Esophagus squamous epithelium (tissue), 4 donors: ENCODE data around the gene PHACTR1.

Experiments
- POLR2A ChIP-seq, 4 donors: fragments of 450-650 bp; IDR thresholded peaks; one replicate each; pipeline ENCODE4 v1.6.1; 2017; ENCODE audit warnings: antibody characterized with exemption in 4 of 4, mild to moderate bottlenecking in 4 of 4, moderate library complexity in 3 of 4
- TF ChIP-seq, protein P1 (sequence below), 6 experiments: fragments of 450-650 bp in 4 of 6; fragments of 200-600 bp in 2 of 6; sonication (generic) in 2 of 6; IDR thresholded peaks; one replicate each; pipeline ENCODE4 v1.5.1; 2016 to 2019; ENCODE audit warnings: antibody characterized with exemption in 6 of 6, mild to moderate bottlenecking in 4 of 6, moderate library complexity in 4 of 6

DNA sequence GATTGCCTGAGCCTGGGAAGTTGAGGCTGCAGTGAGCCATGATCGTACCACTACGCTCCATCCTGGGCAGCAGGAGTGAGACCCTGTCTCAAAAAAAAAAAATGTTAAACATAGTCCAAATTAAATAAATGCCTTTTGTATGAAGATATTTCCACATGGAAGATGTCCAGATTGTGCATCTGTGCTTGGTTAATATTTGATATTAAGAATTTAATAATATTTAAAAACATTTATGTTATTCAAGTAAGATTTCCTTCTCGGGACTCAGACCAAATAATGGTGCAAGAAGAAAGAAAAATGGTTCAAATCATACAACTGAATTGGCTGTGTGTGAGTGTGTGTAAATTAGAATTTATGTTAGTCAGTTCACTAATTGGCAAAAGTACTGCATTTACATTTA is 409.3 kb downstream of the PHACTR1 start:
- TF ChIP-seq, protein P1, sequence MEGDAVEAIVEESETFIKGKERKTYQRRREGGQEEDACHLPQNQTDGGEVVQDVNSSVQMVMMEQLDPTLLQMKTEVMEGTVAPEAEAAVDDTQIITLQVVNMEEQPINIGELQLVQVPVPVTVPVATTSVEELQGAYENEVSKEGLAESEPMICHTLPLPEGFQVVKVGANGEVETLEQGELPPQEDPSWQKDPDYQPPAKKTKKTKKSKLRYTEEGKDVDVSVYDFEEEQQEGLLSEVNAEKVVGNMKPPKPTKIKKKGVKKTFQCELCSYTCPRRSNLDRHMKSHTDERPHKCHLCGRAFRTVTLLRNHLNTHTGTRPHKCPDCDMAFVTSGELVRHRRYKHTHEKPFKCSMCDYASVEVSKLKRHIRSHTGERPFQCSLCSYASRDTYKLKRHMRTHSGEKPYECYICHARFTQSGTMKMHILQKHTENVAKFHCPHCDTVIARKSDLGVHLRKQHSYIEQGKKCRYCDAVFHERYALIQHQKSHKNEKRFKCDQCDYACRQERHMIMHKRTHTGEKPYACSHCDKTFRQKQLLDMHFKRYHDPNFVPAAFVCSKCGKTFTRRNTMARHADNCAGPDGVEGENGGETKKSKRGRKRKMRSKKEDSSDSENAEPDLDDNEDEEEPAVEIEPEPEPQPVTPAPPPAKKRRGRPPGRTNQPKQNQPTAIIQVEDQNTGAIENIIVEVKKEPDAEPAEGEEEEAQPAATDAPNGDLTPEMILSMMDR (IDR thresholded peaks at IDR 0.05) = no peak
- TF ChIP-seq POLR2A (IDR thresholded peaks at IDR 0.05) = no peak
